Measurements from ENCODE around the gene MED16. TPM values are rescaled to one million over a fixed set of nuclear protein-coding genes. Genes with fewer than 3 reads are reported as not detected.
"Not testable (repeated sequence)": the region's sequence is repeated elsewhere in the genome, so short reads cannot be mapped to it uniquely, and the experiment has no call there.

Gene MED16
- total RNA-seq, 2 donors from 2014 or later: 60.4 to 64.1 TPM

GRCh38 chr19:891421-892200 lies 1.4 kb downstream of the MED16 start:
- H3K27ac Mint-ChIP-seq: peak overlapping the region; percentile 99
- peak overlapping the region; percentile 85 for H3K4me3 Mint-ChIP-seq
- not testable (repeated sequence) for H3K27me3 Mint-ChIP-seq; H3K9me3 Mint-ChIP-seq; ATAC-seq (replicated peaks); H3K4me1 Mint-ChIP-seq
- peaks cover 38% of the 10 kb centered on the region for H3K36me3 Mint-ChIP-seq (ENCODE audit: low read depth)

GRCh38 chr19:890831-891230 lies 2.2 kb downstream of the MED16 start:
- H3K9me3 Mint-ChIP-seq: no peaks in the 10 kb centered on the region
- peaks cover 33% of the 10 kb centered on the region for H3K36me3 Mint-ChIP-seq (ENCODE audit: low read depth)
- no peaks in the 10 kb centered on the region for H3K27me3 Mint-ChIP-seq
- H3K4me1 Mint-ChIP-seq: peaks cover 5% of the 10 kb centered on the region
- peak overlapping the region; percentile 30 for H3K27ac Mint-ChIP-seq
- no peak for ATAC-seq (replicated peaks)
- H3K4me3 Mint-ChIP-seq: peak overlapping the region; percentile 66

- peaks cover 42% of the 10 kb centered on the region for H3K36me3 Mint-ChIP-seq (ENCODE audit: low read depth)
These were observed 3.2 kb downstream of the MED16 start for GRCh38 chr19:889662-890295.

GRCh38 chr19:888581-889385 lies 4.2 kb downstream of the MED16 start:
- Mint-ChIP-seq H3K27ac (peak overlapping the region; percentile 25), H3K4me3 (peak overlapping the region; percentile 31), H3K9me3 (no peaks in the 10 kb centered on the region), H3K27me3 (no peaks in the 10 kb centered on the region), H3K4me1 (peaks cover 5% of the 10 kb centered on the region), H3K36me3 (ENCODE audit: low read depth) (peaks cover 45% of the 10 kb centered on the region)
- ATAC-seq (replicated peaks): peak; percentile 17

More at GRCh38 chr19:889662-890295, 3.2 kb downstream of the MED16 start:
- Mint-ChIP-seq H3K27me3 (no peaks in the 10 kb centered on the region), H3K4me1 (peaks cover 5% of the 10 kb centered on the region), H3K4me3 (no peak overlapping the region), H3K9me3 (no peaks in the 10 kb centered on the region), H3K27ac (no peak overlapping the region)
- no peak for ATAC-seq (replicated peaks)

- Mint-ChIP-seq H3K27ac (no peak overlapping the region), H3K4me3 (peak overlapping the region; percentile 6), H3K27me3 (no peaks in the 10 kb centered on the region), H3K4me1 (no peaks in the 10 kb centered on the region), H3K36me3 (ENCODE audit: low read depth) (peaks cover 42% of the 10 kb centered on the region), H3K9me3 (no peaks in the 10 kb centered on the region)
- ATAC-seq (replicated peaks): no peak
These were observed 5.4 kb downstream of the MED16 start for GRCh38 chr19:887599-887998.

GRCh38 chr19:887072-887471 lies 5.9 kb downstream of the MED16 start:
- ATAC-seq (replicated peaks): no peak
- no peak overlapping the region for H3K27ac Mint-ChIP-seq
- no peaks in the 10 kb centered on the region for H3K9me3 Mint-ChIP-seq
- H3K27me3 Mint-ChIP-seq: no peaks in the 10 kb centered on the region
- H3K4me1 Mint-ChIP-seq: no peaks in the 10 kb centered on the region
- no peak overlapping the region for H3K4me3 Mint-ChIP-seq
- peaks cover 47% of the 10 kb centered on the region for H3K36me3 Mint-ChIP-seq (ENCODE audit: low read depth)

- Mint-ChIP-seq H3K36me3 (ENCODE audit: low read depth) (peaks cover 56% of the 10 kb centered on the region), H3K4me1 (no peaks in the 10 kb centered on the region), H3K9me3 (no peaks in the 10 kb centered on the region), H3K27ac (no peak overlapping the region), H3K4me3 (no peak overlapping the region), H3K27me3 (no peaks in the 10 kb centered on the region)
- no peak for ATAC-seq (replicated peaks)
These were observed 7.3 kb downstream of the MED16 start for GRCh38 chr19:885536-886224.

GRCh38 chr19:884420-885211 lies 8.4 kb downstream of the MED16 start:
- no peaks in the 10 kb centered on the region for H3K4me1 Mint-ChIP-seq
- peaks cover 55% of the 10 kb centered on the region for H3K36me3 Mint-ChIP-seq (ENCODE audit: low read depth)
- H3K27ac Mint-ChIP-seq: no peak overlapping the region
- no peak overlapping the region for H3K4me3 Mint-ChIP-seq
- no peaks in the 10 kb centered on the region for H3K9me3 Mint-ChIP-seq
- no peaks in the 10 kb centered on the region for H3K27me3 Mint-ChIP-seq
- no peak for ATAC-seq (replicated peaks)

- no peak overlapping the region for H3K4me3 Mint-ChIP-seq
- H3K4me1 Mint-ChIP-seq: peaks cover 4% of the 10 kb centered on the region
- no peaks in the 10 kb centered on the region for H3K27me3 Mint-ChIP-seq
- no peaks in the 10 kb centered on the region for H3K9me3 Mint-ChIP-seq
- H3K36me3 Mint-ChIP-seq (ENCODE audit: low read depth): peaks cover 48% of the 10 kb centered on the region
- no peak overlapping the region for H3K27ac Mint-ChIP-seq
- no peak for ATAC-seq (replicated peaks)
These were observed 9.3 kb downstream of the MED16 start for GRCh38 chr19:883661-884211.

- Mint-ChIP-seq H3K27me3 (no peaks in the 10 kb centered on the region), H3K4me1 (peaks cover 4% of the 10 kb centered on the region), H3K4me3 (no peak overlapping the region), H3K36me3 (ENCODE audit: low read depth) (peaks cover 45% of the 10 kb centered on the region), H3K27ac (no peak overlapping the region), H3K9me3 (no peaks in the 10 kb centered on the region)
- no peak for ATAC-seq (replicated peaks)
These were observed 10.0 kb downstream of the MED16 start for GRCh38 chr19:882871-883497.

GRCh38 chr19:881385-882071 lies 11.5 kb downstream of the MED16 start:
- Mint-ChIP-seq H3K4me1 (peaks cover 4% of the 10 kb centered on the region), H3K9me3 (no peaks in the 10 kb centered on the region), H3K4me3 (no peak overlapping the region), H3K27ac (no peak overlapping the region), H3K27me3 (no peaks in the 10 kb centered on the region), H3K36me3 (ENCODE audit: low read depth) (peaks cover 31% of the 10 kb centered on the region)
- no peak for ATAC-seq (replicated peaks)

- peaks cover 4% of the 10 kb centered on the region for H3K4me1 Mint-ChIP-seq
- H3K36me3 Mint-ChIP-seq (ENCODE audit: low read depth): peaks cover 28% of the 10 kb centered on the region
- no peaks in the 10 kb centered on the region for H3K9me3 Mint-ChIP-seq
- no peak overlapping the region for H3K4me3 Mint-ChIP-seq
- no peaks in the 10 kb centered on the region for H3K27me3 Mint-ChIP-seq
- no peak overlapping the region for H3K27ac Mint-ChIP-seq
- ATAC-seq (replicated peaks): no peak
These were observed 13.1 kb downstream of the MED16 start for GRCh38 chr19:879711-880438.
